Stimulated activated naive CD8-positive, alpha-beta T cell treated with anti-CD3 and anti-CD28 coated beads, Interleukin-15, Interleukin-2, amounts not matched to agents 100 ng/mL and 50 ng/mL, for 24 hours (primary cell): Measurements from ENCODE around the gene MLLT1.

Experiments used
- H3K27ac Mint-ChIP-seq: one replicate; pipeline ENCODE4 v1.8.0; 2021; ENCODE audit warnings: mild to moderate bottlenecking, mixed read lengths
- H3K27me3 Mint-ChIP-seq: one replicate; pipeline ENCODE4 v1.8.0; 2021; ENCODE audit warnings: mixed read lengths
- H3K36me3 Mint-ChIP-seq: one replicate; pipeline ENCODE4 v1.8.0; 2021; ENCODE audit warnings: low read depth, mixed read lengths
- H3K4me1 Mint-ChIP-seq: one replicate; pipeline ENCODE4 v1.8.0; 2021; ENCODE audit warnings: low read depth, mixed read lengths
- H3K4me3 Mint-ChIP-seq: one replicate; pipeline ENCODE4 v1.8.0; 2021; ENCODE audit warnings: mild to moderate bottlenecking, mixed read lengths
- H3K9me3 Mint-ChIP-seq: one replicate; pipeline ENCODE4 v1.8.0; 2021; ENCODE audit warnings: mixed read lengths

The MLLT1 gene

GRCh38 chr19:6253954-6254733 lies 25.6 kb downstream of the MLLT1 start:
- Mint-ChIP-seq H3K4me3 (no peak overlapping the region), H3K4me1 (peaks cover 43% of the 10 kb centered on the region), H3K27me3 (no peaks in the 10 kb centered on the region), H3K27ac (no peak overlapping the region), H3K9me3 (no peaks in the 10 kb centered on the region), H3K36me3 (peaks cover 50% of the 10 kb centered on the region)

- Mint-ChIP-seq H3K27me3 (no peaks in the 10 kb centered on the region), H3K4me1 (peaks cover 45% of the 10 kb centered on the region), H3K9me3 (no peaks in the 10 kb centered on the region), H3K27ac (no peak overlapping the region), H3K36me3 (peaks cover 42% of the 10 kb centered on the region), H3K4me3 (no peak overlapping the region)
Observed at GRCh38 chr19:6252066-6252465, 27.7 kb downstream of the MLLT1 start.

DNA sequence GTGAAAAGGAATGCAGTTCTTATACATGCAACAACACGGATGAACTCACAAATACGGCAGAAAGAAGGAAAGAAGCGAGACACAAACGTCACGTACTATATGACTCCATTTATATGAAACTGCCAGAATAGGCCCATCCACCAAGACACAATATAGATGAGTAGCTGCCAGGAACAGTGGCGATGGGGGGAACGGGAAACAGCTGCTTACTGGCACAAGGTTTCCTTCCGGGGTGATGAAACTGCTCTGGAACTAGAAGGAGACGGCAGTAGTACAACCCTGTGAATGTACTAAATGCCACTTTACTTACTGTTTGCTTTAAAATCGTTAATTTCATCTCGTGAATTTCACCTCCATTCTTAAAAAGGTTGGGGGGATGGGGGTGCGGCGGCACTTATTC lies 28.9 kb downstream of the MLLT1 start:
- Mint-ChIP-seq H3K27ac (no peak overlapping the region), H3K27me3 (no peaks in the 10 kb centered on the region), H3K4me1 (peaks cover 46% of the 10 kb centered on the region), H3K9me3 (no peaks in the 10 kb centered on the region), H3K4me3 (no peak overlapping the region), H3K36me3 (peaks cover 47% of the 10 kb centered on the region)

- peaks cover 49% of the 10 kb centered on the region for H3K4me1 Mint-ChIP-seq
- H3K36me3 Mint-ChIP-seq, result peaks cover 49% of the 10 kb centered on the region
- H3K9me3 Mint-ChIP-seq, result no peaks in the 10 kb centered on the region
- H3K27ac Mint-ChIP-seq, result peak overlapping the region; percentile 66
- H3K4me3 Mint-ChIP-seq, result no peak overlapping the region
- no peaks in the 10 kb centered on the region for H3K27me3 Mint-ChIP-seq
Observed at GRCh38 chr19:6250024-6250615, 29.7 kb downstream of the MLLT1 start.

DNA sequence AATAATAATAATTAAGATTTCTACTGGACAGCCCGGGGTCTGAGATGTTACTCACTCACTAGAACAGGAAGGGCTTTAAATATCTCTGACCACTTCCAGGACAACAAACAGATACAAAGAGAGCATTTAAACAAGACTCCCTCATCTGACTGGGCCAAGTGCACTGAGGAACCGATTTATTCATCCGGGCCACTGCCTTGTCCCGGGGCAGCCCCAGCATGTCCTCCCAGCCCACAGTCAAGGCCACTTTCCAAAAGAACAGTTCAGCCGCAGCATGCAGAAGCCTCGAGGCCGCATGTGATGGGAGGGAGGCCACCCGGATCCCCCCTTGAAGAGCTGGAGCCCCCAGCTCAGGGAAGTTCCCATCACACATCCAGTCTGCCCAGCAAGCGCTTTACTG lies 30.5 kb downstream of the MLLT1 start:
- Mint-ChIP-seq H3K27ac (no peak overlapping the region), H3K27me3 (no peaks in the 10 kb centered on the region), H3K36me3 (peaks cover 49% of the 10 kb centered on the region), H3K4me1 (peaks cover 49% of the 10 kb centered on the region), H3K4me3 (no peak overlapping the region), H3K9me3 (no peaks in the 10 kb centered on the region)

- Mint-ChIP-seq H3K9me3 (no peaks in the 10 kb centered on the region), H3K4me1 (peaks cover 54% of the 10 kb centered on the region), H3K36me3 (peaks cover 52% of the 10 kb centered on the region), H3K4me3 (no peak overlapping the region), H3K27ac (no peak overlapping the region), H3K27me3 (no peaks in the 10 kb centered on the region)
Observed at GRCh38 chr19:6248844-6249243, 30.9 kb downstream of the MLLT1 start.

GRCh38 chr19:6248341-6248740 lies 31.4 kb downstream of the MLLT1 start:
- Mint-ChIP-seq H3K9me3 (no peaks in the 10 kb centered on the region), H3K27me3 (no peaks in the 10 kb centered on the region), H3K4me1 (peaks cover 54% of the 10 kb centered on the region), H3K27ac (no peak overlapping the region), H3K36me3 (peaks cover 47% of the 10 kb centered on the region), H3K4me3 (no peak overlapping the region)

- H3K9me3 Mint-ChIP-seq, result no peaks in the 10 kb centered on the region
- H3K4me1 Mint-ChIP-seq, result peaks cover 54% of the 10 kb centered on the region
- H3K27me3 Mint-ChIP-seq, result no peaks in the 10 kb centered on the region
- no peak overlapping the region for H3K4me3 Mint-ChIP-seq
- no peak overlapping the region for H3K27ac Mint-ChIP-seq
- peaks cover 45% of the 10 kb centered on the region for H3K36me3 Mint-ChIP-seq
Observed at GRCh38 chr19:6247007-6247288, 32.8 kb downstream of the MLLT1 start.

DNA sequence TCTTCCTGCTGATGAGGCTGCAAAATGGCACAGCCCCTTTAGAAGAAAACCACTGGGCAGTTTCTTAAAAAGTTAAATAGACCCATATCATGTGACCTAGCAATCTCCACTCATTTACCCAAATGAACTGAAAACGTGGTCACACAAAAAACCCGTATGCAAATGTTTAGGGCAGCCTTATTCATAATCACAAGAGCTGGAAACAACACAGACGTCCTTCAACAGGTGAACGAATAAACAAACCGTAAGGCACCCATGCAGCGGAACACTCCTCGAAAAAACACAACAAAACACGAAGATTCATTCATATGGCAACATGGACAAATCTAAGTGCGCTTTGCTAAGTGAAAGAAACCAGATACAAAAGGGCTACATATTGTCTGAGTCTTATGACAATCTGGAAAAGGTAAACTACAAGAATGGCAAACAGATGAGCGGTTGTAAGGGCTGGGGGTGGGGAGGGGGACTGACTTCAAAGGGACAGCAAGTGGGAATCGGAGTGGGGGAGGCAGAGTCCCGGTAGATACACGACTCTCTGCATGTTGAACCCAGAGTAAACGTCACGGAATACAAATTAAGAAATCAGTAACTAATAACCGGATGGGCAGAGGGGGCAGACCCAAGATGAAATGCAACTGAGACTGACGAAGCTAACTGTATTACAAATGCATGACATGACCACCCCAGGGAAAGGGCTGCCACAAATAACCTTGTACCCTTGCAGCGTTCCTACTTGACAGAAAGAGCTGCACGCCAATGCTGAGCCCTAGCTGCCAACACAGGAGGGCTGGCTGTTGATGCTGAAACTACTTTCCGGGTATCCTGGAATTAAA lies 33.4 kb downstream of the MLLT1 start:
- H3K4me3 Mint-ChIP-seq, result no peak overlapping the region
- no peak overlapping the region for H3K27ac Mint-ChIP-seq
- no peaks in the 10 kb centered on the region for H3K27me3 Mint-ChIP-seq
- peaks cover 45% of the 10 kb centered on the region for H3K36me3 Mint-ChIP-seq
- no peaks in the 10 kb centered on the region for H3K9me3 Mint-ChIP-seq
- peaks cover 54% of the 10 kb centered on the region for H3K4me1 Mint-ChIP-seq

GRCh38 chr19:6242677-6243076 lies 37.1 kb downstream of the MLLT1 start:
- H3K27me3 Mint-ChIP-seq, result no peaks in the 10 kb centered on the region
- no peak overlapping the region for H3K4me3 Mint-ChIP-seq
- peaks cover 48% of the 10 kb centered on the region for H3K4me1 Mint-ChIP-seq
- H3K36me3 Mint-ChIP-seq, result peaks cover 28% of the 10 kb centered on the region
- H3K9me3 Mint-ChIP-seq, result no peaks in the 10 kb centered on the region
- no peak overlapping the region for H3K27ac Mint-ChIP-seq

GRCh38 chr19:6241680-6242377 lies 37.9 kb downstream of the MLLT1 start:
- Mint-ChIP-seq H3K27me3 (no peaks in the 10 kb centered on the region), H3K27ac (no peak overlapping the region), H3K9me3 (no peaks in the 10 kb centered on the region), H3K4me1 (peaks cover 49% of the 10 kb centered on the region), H3K36me3 (peaks cover 21% of the 10 kb centered on the region), H3K4me3 (no peak overlapping the region)

DNA sequence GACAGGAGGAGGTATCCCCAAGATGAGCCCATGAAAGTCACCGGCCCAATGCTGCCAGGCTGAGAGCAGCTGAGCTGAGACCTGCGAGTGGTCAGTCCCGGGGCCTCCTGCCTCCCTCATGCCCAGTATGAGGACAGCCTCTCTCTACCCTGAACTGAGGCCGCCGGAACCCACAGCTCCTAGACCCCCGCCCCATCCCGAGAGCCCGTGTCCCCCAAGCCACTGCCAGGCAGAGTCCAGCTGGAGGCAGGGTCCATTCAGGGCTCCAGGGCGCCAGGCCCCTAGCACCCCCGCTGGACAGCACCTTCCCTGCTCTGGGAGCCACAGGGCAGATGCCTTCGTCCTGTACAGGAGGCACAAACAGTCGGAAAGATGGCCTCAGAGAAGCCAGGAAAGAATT lies 38.7 kb downstream of the MLLT1 start:
- Mint-ChIP-seq H3K4me1 (peaks cover 47% of the 10 kb centered on the region), H3K36me3 (peaks cover 14% of the 10 kb centered on the region), H3K27ac (no peak overlapping the region), H3K4me3 (no peak overlapping the region), H3K27me3 (no peaks in the 10 kb centered on the region), H3K9me3 (no peaks in the 10 kb centered on the region)

DNA sequence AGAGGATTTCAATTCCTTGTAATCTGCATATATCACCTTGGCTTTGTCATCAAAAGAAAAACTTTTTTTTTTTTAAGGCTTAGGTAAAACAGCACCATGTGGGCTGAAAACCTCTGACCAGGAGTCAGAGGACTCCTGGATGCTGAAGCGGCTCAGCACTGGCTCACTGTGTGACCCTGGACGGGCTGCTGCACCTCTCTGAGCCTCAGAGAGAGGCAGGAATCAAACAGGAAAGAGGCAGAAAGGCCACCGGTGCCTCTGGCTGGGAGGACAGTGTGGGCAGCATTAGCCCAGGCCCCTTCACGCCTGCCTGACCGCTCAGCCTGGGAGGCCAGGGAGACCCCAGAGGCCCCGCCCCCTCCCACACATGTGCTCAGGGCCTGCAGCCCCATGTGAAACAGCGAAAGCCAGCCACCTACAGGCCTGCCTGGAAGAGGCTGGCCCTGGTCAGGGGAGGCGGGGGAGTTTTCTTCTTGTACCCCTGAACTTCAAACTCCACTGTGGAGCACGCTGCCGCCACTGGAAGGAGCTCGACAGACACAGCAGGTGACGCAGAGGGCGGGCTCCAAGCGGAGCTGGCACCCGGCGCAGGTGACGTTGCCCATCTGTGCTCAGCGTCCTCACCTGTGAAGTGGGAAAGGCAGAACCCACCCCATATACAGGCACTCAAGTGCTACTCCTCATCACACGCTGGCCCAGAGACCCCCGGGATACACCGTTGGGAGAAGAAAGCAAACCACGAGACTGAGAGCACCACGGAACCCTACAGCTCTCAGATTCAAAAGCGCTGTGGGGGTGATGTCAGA lies 39.7 kb downstream of the MLLT1 start:
- no peaks in the 10 kb centered on the region for H3K9me3 Mint-ChIP-seq
- H3K36me3 Mint-ChIP-seq, result peaks cover 14% of the 10 kb centered on the region
- no peaks in the 10 kb centered on the region for H3K27me3 Mint-ChIP-seq
- H3K27ac Mint-ChIP-seq, result no peak overlapping the region
- H3K4me3 Mint-ChIP-seq, result no peak overlapping the region
- H3K4me1 Mint-ChIP-seq, result peaks cover 51% of the 10 kb centered on the region

- H3K4me3 Mint-ChIP-seq, result no peak overlapping the region
- peaks cover 9% of the 10 kb centered on the region for H3K36me3 Mint-ChIP-seq
- no peaks in the 10 kb centered on the region for H3K27me3 Mint-ChIP-seq
- H3K27ac Mint-ChIP-seq, result no peak overlapping the region
- H3K9me3 Mint-ChIP-seq, result no peaks in the 10 kb centered on the region
- peaks cover 53% of the 10 kb centered on the region for H3K4me1 Mint-ChIP-seq
Observed at GRCh38 chr19:6239401-6239844, 40.4 kb downstream of the MLLT1 start.
